ENCODE results near the gene SEC14L5.
A peak's percentile ranks its signal among the peaks of the same experiment; 100 is the strongest.

SEC14L5 gene

GRCh38 chr16:5008311-5008731 is 50.2 kb downstream of the SEC14L5 start:
- H3K4me3 ChIP-seq (ENCODE audit: low read length in 2 of 2): no peak overlapping the region
- peak overlapping the region; percentile 22 for H2BK12ac ChIP-seq (ENCODE audit: low read length)
- no peak for DNase-seq (ENCODE audit: low spot score)
- H3K4ac ChIP-seq (ENCODE audit: low read length): no peak overlapping the region
- no peak overlapping the region for H3K18ac ChIP-seq (ENCODE audit: low read length)
- no peak overlapping the region for H2BK120ac ChIP-seq (ENCODE audit: low read depth, low read length)
- no peak overlapping the region for H2BK15ac ChIP-seq (ENCODE audit: low read length)
- H3K23ac ChIP-seq (ENCODE audit: low read depth, low read length, poor library complexity): no peak overlapping the region
- no peak overlapping the region for H2AFZ ChIP-seq (ENCODE audit: low read length)
- peak overlapping the region; percentile 36 for H2AK5ac ChIP-seq (ENCODE audit: low read depth, low read length)
- H3K79me1 ChIP-seq (ENCODE audit: low read depth, low read length): no peaks in the 10 kb centered on the region
- WGBS, 2 donors (ENCODE audit: extremely low coverage in 2 of 2, insufficient read length in 2 of 2, insufficient replicate concordance in 1 of 2): no CpG with 5 or more reads among the region's 18 CpGs
- no peaks in the 10 kb centered on the region for H3K36me3 ChIP-seq (replicated peaks in 1 of 2; ENCODE audit: control insufficient read depth in 2 of 2, insufficient read depth in 2 of 2, low read length in 2 of 2)
- H3K4me2 ChIP-seq (ENCODE audit: insufficient read depth, low read length, poor library complexity, severe bottlenecking): no peak overlapping the region
- H3K27ac ChIP-seq (replicated peaks; ENCODE audit: low read length): no peak overlapping the region
- no peak overlapping the region for H3K9ac ChIP-seq (ENCODE audit: low read depth, low read length, poor library complexity)
- peak overlapping the region; percentile 31 for H3K14ac ChIP-seq (ENCODE audit: low read length)
- H3K27me3 ChIP-seq (ENCODE audit: control insufficient read depth in 3 of 3, insufficient read depth in 3 of 3, low read depth in 1 of 3, low read length in 3 of 3): peaks cover 0 to 33% (median 0%) of the 10 kb centered on the region in 3 experiments
- no peaks in the 10 kb centered on the region for H3K9me3 ChIP-seq (replicated peaks in 1 of 2; ENCODE audit: control insufficient read depth in 2 of 2, insufficient read depth in 1 of 2, low read depth in 1 of 2, low read length in 2 of 2)
- no peak overlapping the region for H4K8ac ChIP-seq (ENCODE audit: low read depth, low read length)
- no peak overlapping the region for H2BK5ac ChIP-seq (ENCODE audit: low read length)
- H4K91ac ChIP-seq (ENCODE audit: low read depth, low read length, poor library complexity): no peak overlapping the region
- no peaks in the 10 kb centered on the region for H3K4me1 ChIP-seq (ENCODE audit: control insufficient read depth in 2 of 2, insufficient read depth in 1 of 2, low read depth in 1 of 2, low read length in 2 of 2)

DNA sequence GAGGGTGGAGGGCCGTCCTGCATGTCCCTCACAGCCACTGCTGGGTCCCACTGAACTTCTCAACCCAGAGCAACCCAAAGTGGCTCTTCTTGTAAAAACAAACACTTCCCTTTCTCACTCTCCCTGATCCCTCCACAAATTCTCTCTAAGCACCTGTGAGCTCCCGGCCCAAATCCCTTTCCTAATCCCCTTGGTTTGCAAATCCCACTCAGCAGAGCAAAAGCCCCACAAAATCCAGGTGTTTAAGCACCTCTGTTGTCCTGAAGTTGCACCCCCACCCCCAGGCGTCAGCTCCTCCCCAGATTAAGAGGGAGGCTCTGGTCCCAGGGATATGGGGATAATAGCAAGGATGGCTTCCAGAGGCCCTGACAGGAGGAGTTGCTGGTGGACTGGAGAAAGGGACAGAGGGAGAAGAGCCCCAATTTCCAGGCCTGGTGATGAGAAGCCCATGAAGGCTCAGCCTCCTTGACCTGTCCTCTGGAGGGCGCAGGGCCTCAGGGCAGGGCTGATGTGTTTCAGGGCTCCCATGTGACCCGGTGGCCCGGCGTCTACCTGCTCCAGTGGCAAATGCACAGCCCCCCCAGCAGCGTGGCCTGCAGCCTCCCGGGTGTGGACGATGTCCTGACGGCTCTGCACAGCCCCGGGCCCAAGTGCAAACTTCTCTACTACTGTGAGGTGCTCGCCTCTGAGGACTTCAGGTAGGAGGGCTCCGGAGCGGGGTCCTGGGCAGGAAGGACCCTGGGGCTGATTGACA is 52.6 kb downstream of the SEC14L5 start:
- Histone ChIP-seq H3K4me1 (ENCODE audit: control insufficient read depth in 2 of 2, insufficient read depth in 1 of 2, low read depth in 1 of 2, low read length in 2 of 2) (no peaks in the 10 kb centered on the region), H3K4ac (ENCODE audit: low read length) (no peak overlapping the region), H4K8ac (ENCODE audit: low read depth, low read length) (no peak overlapping the region), H2BK120ac (ENCODE audit: low read depth, low read length) (no peak overlapping the region), H3K79me1 (ENCODE audit: low read depth, low read length) (no peaks in the 10 kb centered on the region), H3K23ac (ENCODE audit: low read depth, low read length, poor library complexity) (no peak overlapping the region), H3K27me3 (ENCODE audit: control insufficient read depth in 3 of 3, insufficient read depth in 3 of 3, low read depth in 1 of 3, low read length in 3 of 3) (peaks cover 0 to 33% (median 0%) of the 10 kb centered on the region in 3 experiments), H2BK5ac (ENCODE audit: low read length) (no peak overlapping the region), H2BK15ac (ENCODE audit: low read length) (no peak overlapping the region), H3K4me2 (ENCODE audit: insufficient read depth, low read length, poor library complexity, severe bottlenecking) (no peak overlapping the region), H2AFZ (ENCODE audit: low read length) (no peak overlapping the region), H3K9ac (ENCODE audit: low read depth, low read length, poor library complexity) (no peak overlapping the region), H3K4me3 (ENCODE audit: low read length in 2 of 2) (no peak overlapping the region), H3K14ac (ENCODE audit: low read length) (no peak overlapping the region), H2BK12ac (ENCODE audit: low read length) (peak overlapping the region; percentile 14), H2AK5ac (ENCODE audit: low read depth, low read length) (no peak overlapping the region), H3K36me3 (replicated peaks in 1 of 2; ENCODE audit: control insufficient read depth in 2 of 2, insufficient read depth in 2 of 2, low read length in 2 of 2) (no peaks in the 10 kb centered on the region), H3K27ac (replicated peaks; ENCODE audit: low read length) (no peak overlapping the region), H3K9me3 (replicated peaks in 1 of 2; ENCODE audit: control insufficient read depth in 2 of 2, insufficient read depth in 1 of 2, low read depth in 1 of 2, low read length in 2 of 2) (no peaks in the 10 kb centered on the region), H4K91ac (ENCODE audit: low read depth, low read length, poor library complexity) (no peak overlapping the region), H3K18ac (ENCODE audit: low read length) (peak overlapping the region; percentile 17)
- no CpG with 5 or more reads among the region's 15 CpGs for WGBS, 2 donors (ENCODE audit: extremely low coverage in 2 of 2, insufficient read length in 2 of 2, insufficient replicate concordance in 1 of 2)
- DNase-seq (ENCODE audit: low spot score): no peak

GRCh38 chr16:5011637-5012036 is 53.5 kb downstream of the SEC14L5 start:
- Histone ChIP-seq H2AFZ (ENCODE audit: low read length) (no peak overlapping the region), H3K27me3 (ENCODE audit: control insufficient read depth in 3 of 3, insufficient read depth in 3 of 3, low read depth in 1 of 3, low read length in 3 of 3) (peaks cover 0 to 33% (median 0%) of the 10 kb centered on the region in 3 experiments), H3K27ac (replicated peaks; ENCODE audit: low read length) (no peak overlapping the region), H3K9me3 (replicated peaks in 1 of 2; ENCODE audit: control insufficient read depth in 2 of 2, insufficient read depth in 1 of 2, low read depth in 1 of 2, low read length in 2 of 2) (no peaks in the 10 kb centered on the region), H3K79me1 (ENCODE audit: low read depth, low read length) (no peaks in the 10 kb centered on the region), H3K4me1 (ENCODE audit: control insufficient read depth in 2 of 2, insufficient read depth in 1 of 2, low read depth in 1 of 2, low read length in 2 of 2) (no peaks in the 10 kb centered on the region), H3K18ac (ENCODE audit: low read length) (no peak overlapping the region), H3K14ac (ENCODE audit: low read length) (no peak overlapping the region), H3K9ac (ENCODE audit: low read depth, low read length, poor library complexity) (no peak overlapping the region), H3K36me3 (replicated peaks in 1 of 2; ENCODE audit: control insufficient read depth in 2 of 2, insufficient read depth in 2 of 2, low read length in 2 of 2) (no peaks in the 10 kb centered on the region), H3K4me2 (ENCODE audit: insufficient read depth, low read length, poor library complexity, severe bottlenecking) (no peak overlapping the region), H3K4me3 (ENCODE audit: low read length in 2 of 2) (no peak overlapping the region), H2BK5ac (ENCODE audit: low read length) (no peak overlapping the region), H4K91ac (ENCODE audit: low read depth, low read length, poor library complexity) (no peak overlapping the region), H2BK12ac (ENCODE audit: low read length) (no peak overlapping the region), H2BK120ac (ENCODE audit: low read depth, low read length) (no peak overlapping the region), H3K23ac (ENCODE audit: low read depth, low read length, poor library complexity) (no peak overlapping the region), H2BK15ac (ENCODE audit: low read length) (no peak overlapping the region), H3K4ac (ENCODE audit: low read length) (no peak overlapping the region), H4K8ac (ENCODE audit: low read depth, low read length) (no peak overlapping the region), H2AK5ac (ENCODE audit: low read depth, low read length) (no peak overlapping the region)
- WGBS, 2 donors (ENCODE audit: extremely low coverage in 2 of 2, insufficient read length in 2 of 2, insufficient replicate concordance in 1 of 2): no CpG with 5 or more reads among the region's 4 CpGs
- DNase-seq (ENCODE audit: low spot score): no peak

DNA sequence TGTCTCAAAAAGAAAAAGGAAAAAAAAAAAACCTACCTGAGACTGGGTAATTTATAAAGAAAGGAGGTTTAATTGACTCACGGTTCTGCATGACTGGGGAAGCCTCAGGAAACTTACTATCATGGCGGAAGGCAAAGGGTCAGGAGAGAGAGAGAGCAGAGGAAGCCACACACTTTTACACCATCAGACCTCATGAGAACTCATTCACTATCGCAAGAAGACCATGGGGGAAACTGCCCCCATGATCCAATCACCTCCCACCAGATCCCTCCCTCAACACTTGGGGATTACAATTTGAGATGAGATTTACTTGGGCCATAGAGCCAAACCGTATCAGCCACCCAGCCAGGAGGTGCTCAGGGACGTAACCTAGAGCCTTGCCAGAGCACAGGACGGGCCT is 54.8 kb downstream of the SEC14L5 start:
- DNase-seq (ENCODE audit: low spot score): no peak
- Histone ChIP-seq H3K9me3 (replicated peaks in 1 of 2; ENCODE audit: control insufficient read depth in 2 of 2, insufficient read depth in 1 of 2, low read depth in 1 of 2, low read length in 2 of 2) (peaks cover 0 to 1% of the 10 kb centered on the region in 2 donors), H3K27ac (replicated peaks; ENCODE audit: low read length) (no peak overlapping the region), H3K14ac (ENCODE audit: low read length) (no peak overlapping the region), H3K4me3 (ENCODE audit: low read length in 2 of 2) (no peak overlapping the region), H3K9ac (ENCODE audit: low read depth, low read length, poor library complexity) (no peak overlapping the region), H3K4ac (ENCODE audit: low read length) (no peak overlapping the region), H4K91ac (ENCODE audit: low read depth, low read length, poor library complexity) (no peak overlapping the region), H2AK5ac (ENCODE audit: low read depth, low read length) (no peak overlapping the region), H3K18ac (ENCODE audit: low read length) (no peak overlapping the region), H3K4me1 (ENCODE audit: control insufficient read depth in 2 of 2, insufficient read depth in 1 of 2, low read depth in 1 of 2, low read length in 2 of 2) (no peaks in the 10 kb centered on the region), H3K36me3 (replicated peaks in 1 of 2; ENCODE audit: control insufficient read depth in 2 of 2, insufficient read depth in 2 of 2, low read length in 2 of 2) (no peaks in the 10 kb centered on the region), H2BK12ac (ENCODE audit: low read length) (no peak overlapping the region), H2BK120ac (ENCODE audit: low read depth, low read length) (no peak overlapping the region), H2BK5ac (ENCODE audit: low read length) (no peak overlapping the region), H2AFZ (ENCODE audit: low read length) (no peak overlapping the region), H3K79me1 (ENCODE audit: low read depth, low read length) (no peaks in the 10 kb centered on the region), H2BK15ac (ENCODE audit: low read length) (no peak overlapping the region), H3K4me2 (ENCODE audit: insufficient read depth, low read length, poor library complexity, severe bottlenecking) (no peak overlapping the region), H3K27me3 (ENCODE audit: control insufficient read depth in 3 of 3, insufficient read depth in 3 of 3, low read depth in 1 of 3, low read length in 3 of 3) (peaks cover 0 to 33% (median 0%) of the 10 kb centered on the region in 3 experiments), H3K23ac (ENCODE audit: low read depth, low read length, poor library complexity) (no peak overlapping the region), H4K8ac (ENCODE audit: low read depth, low read length) (no peak overlapping the region)
- WGBS, 2 donors (ENCODE audit: extremely low coverage in 2 of 2, insufficient read length in 2 of 2, insufficient replicate concordance in 1 of 2): no CpG with 5 or more reads among the region's 6 CpGs
